Measurements from ENCODE around the gene MIEF2.

MIEF2 gene

DNA sequence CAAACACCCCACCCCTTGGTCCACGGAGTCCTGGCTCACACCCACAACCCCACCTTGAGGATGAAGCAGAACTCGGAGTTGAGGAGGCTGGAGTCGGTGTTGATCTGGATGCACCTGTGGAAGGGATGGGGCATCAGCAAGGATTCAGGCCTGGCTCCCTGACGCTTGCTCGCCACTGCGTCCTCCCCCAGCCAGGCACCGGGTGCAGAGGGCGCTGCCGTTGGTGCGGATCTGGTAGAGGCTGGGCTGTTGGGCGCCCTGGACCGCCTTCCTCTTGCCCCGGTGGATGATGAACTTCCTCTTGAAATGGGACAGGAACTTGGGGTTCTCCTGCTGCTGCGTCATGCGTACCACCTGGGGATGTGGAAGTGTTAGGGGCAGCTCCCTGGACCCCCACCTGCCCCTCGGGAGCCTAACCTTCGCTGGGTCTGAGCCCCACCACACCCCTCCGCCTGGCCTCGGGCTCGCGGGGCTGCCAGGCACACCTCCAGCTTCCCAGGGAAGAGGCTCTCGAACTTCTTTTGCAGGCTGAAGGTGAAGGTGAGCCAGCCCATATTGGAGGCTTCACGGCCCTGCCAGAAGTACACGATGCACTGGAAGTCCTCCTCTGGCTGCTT lies 14.2 kb upstream of the MIEF2 start:
- DNase-seq = no peak
- H3K36me3 ChIP-seq = peaks cover 71% of the 10 kb centered on the region
- H3K9me3 ChIP-seq (ENCODE audit: severe bottlenecking) = no peaks in the 10 kb centered on the region
- TF ChIP-seq, protein P1, sequence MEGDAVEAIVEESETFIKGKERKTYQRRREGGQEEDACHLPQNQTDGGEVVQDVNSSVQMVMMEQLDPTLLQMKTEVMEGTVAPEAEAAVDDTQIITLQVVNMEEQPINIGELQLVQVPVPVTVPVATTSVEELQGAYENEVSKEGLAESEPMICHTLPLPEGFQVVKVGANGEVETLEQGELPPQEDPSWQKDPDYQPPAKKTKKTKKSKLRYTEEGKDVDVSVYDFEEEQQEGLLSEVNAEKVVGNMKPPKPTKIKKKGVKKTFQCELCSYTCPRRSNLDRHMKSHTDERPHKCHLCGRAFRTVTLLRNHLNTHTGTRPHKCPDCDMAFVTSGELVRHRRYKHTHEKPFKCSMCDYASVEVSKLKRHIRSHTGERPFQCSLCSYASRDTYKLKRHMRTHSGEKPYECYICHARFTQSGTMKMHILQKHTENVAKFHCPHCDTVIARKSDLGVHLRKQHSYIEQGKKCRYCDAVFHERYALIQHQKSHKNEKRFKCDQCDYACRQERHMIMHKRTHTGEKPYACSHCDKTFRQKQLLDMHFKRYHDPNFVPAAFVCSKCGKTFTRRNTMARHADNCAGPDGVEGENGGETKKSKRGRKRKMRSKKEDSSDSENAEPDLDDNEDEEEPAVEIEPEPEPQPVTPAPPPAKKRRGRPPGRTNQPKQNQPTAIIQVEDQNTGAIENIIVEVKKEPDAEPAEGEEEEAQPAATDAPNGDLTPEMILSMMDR (IDR thresholded peaks at IDR 0.05; ENCODE audit: low read depth, low read length) = no peak
- H3K4me3 ChIP-seq (ENCODE audit: low read depth, low read length) = no peak overlapping the region
- no peaks in the 10 kb centered on the region for H3K27me3 ChIP-seq (ENCODE audit: insufficient read depth, low read depth, severe bottlenecking)
- H3K27ac ChIP-seq = peak overlapping the region; percentile 45; the same call in 1 of the 2 replicates

DNA sequence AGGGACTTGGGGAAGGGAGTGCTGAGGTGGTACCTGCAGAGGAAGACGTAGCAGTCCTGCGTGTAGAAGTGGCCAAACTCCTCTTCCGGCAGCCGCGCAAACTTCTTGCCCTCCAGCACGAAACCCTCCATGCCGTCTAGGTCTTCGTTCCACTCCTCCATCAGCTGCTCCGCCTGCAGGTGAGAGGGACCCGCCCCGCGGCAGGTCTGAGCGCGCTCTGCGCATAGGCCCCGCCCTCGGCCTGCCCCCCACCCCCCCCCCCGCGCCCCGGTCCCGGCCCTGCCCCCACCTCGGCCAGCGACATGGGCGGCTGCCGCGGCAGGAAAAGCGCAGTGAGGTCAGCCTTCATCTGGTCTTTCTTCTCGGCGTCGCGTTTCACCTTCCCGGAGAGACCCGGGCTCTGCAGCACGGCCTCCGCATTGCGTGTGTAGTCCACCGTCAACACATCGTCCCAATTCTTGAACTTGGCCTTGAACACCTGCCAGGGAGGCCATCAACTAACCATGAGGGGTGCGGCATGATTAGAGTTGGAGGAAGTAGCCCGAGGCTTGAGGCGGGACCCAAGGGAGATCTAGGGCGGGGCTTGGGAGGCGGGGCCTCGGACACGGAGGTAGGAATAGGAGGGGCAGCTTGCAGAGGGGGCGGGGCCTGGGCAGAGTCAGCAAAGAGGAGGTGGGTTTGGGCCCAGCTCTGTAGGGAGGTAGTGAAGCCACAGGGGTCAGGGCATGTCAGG lies 13.4 kb upstream of the MIEF2 start:
- TF ChIP-seq, protein P1 (IDR thresholded peaks at IDR 0.05; ENCODE audit: low read depth, low read length) = no peak
- H3K36me3 ChIP-seq = peaks cover 70% of the 10 kb centered on the region
- H3K4me3 ChIP-seq (ENCODE audit: low read depth, low read length) = peak overlapping the region; percentile 41
- H3K27me3 ChIP-seq (ENCODE audit: insufficient read depth, low read depth, severe bottlenecking) = no peaks in the 10 kb centered on the region
- H3K9me3 ChIP-seq (ENCODE audit: severe bottlenecking) = no peaks in the 10 kb centered on the region
- peak; percentile 94 for DNase-seq
- H3K27ac ChIP-seq = peak overlapping the region; percentile 83

DNA sequence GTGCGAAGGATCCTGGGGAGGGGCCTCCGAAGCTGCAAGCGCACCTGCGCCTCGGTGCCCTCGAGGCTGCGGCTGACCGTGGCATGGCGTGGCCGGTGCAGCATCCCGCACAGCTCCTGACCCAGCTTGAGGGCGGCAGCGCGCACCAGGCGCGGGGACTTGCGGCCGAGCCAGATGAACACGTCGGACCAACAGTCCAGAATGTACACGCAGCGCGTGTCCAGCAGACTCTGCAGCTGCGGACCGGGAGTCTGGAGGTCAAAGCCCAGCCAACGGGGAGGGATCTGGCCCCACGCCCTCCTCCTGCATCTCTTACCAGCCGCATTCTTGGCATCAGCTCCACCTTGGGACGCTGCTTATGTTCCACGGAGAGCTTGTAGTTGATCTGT lies 12.9 kb upstream of the MIEF2 start:
- H3K27me3 ChIP-seq (ENCODE audit: insufficient read depth, low read depth, severe bottlenecking) = no peaks in the 10 kb centered on the region
- DNase-seq = no peak
- H3K27ac ChIP-seq = no peak overlapping the region
- no peak overlapping the region for H3K4me3 ChIP-seq (ENCODE audit: low read depth, low read length)
- H3K36me3 ChIP-seq = peaks cover 67% of the 10 kb centered on the region
- TF ChIP-seq, protein P1 (IDR thresholded peaks at IDR 0.05; ENCODE audit: low read depth, low read length) = no peak
- H3K9me3 ChIP-seq (ENCODE audit: severe bottlenecking) = no peaks in the 10 kb centered on the region

DNA sequence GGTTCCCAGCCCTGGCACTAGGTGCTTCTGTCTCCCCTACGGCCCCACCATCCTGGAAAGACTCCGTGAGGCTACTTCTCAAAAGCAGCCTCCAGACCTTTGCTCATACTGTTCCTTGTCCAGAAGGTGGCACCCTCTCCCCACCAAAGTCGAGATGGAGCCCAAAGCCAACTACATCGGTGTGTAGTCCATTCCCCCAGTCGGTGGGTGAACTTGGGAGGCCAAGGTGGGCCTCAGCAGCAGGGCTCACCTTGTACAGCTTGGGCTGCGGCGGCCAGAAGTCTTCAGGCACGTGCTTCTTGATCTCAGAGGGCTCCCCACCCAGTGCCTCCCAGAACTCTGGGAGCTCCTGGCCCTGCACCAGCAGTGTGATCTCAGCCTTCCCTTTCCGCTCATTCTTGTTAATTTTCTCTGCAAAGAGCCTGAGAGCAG lies 12.1 kb upstream of the MIEF2 start:
- Histone ChIP-seq H3K9me3 (ENCODE audit: severe bottlenecking) (no peaks in the 10 kb centered on the region), H3K4me3 (ENCODE audit: low read depth, low read length) (no peak overlapping the region), H3K36me3 (peaks cover 67% of the 10 kb centered on the region), H3K27me3 (ENCODE audit: insufficient read depth, low read depth, severe bottlenecking) (no peaks in the 10 kb centered on the region), H3K27ac (no peak overlapping the region)
- peak; percentile 79 for DNase-seq
- TF ChIP-seq, protein P1 (IDR thresholded peaks at IDR 0.05; ENCODE audit: low read depth, low read length) = peak; percentile 82

DNA sequence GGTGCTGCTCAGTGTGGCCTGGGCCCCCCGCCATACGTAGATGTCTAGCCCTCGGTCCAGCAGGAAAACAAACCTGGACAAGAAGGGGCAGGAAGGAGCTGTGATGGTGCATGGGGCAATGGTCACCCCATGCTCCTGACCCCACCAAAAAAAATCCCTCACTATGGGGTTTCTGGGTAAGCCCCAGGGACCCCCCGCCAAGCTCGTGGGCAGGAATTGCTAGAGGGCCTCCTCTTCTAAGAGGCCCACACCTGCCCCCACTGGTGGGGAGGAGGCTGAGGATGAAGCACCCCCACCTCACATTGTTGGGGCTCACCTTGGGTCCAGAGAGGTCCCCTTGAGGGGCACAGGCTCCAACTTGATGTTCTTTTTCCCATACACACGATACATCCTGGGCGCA lies 11.7 kb upstream of the MIEF2 start:
- H3K36me3 ChIP-seq = peaks cover 69% of the 10 kb centered on the region

More for the DNA sequence above, 11.7 kb upstream of the MIEF2 start:
- Histone ChIP-seq H3K4me3 (ENCODE audit: low read depth, low read length) (no peak overlapping the region), H3K27me3 (ENCODE audit: insufficient read depth, low read depth, severe bottlenecking) (no peaks in the 10 kb centered on the region), H3K27ac (no peak overlapping the region), H3K9me3 (ENCODE audit: severe bottlenecking) (no peaks in the 10 kb centered on the region)
- TF ChIP-seq, protein P1 (IDR thresholded peaks at IDR 0.05; ENCODE audit: low read depth, low read length) = no peak
- no peak for DNase-seq

All from WERI-Rb-1 (cell line).